ENCODE measurements around the gene UGT1A4. TPM values are rescaled to one million over a fixed set of nuclear protein-coding genes. Genes with fewer than 3 reads are reported as not detected.

UGT1A4 gene
- total and polyA plus RNA-seq, 2 of the 8 experiments (the other 6 are each of a cell fraction or from before 2014, with no cell fraction given): not detected

DNA sequence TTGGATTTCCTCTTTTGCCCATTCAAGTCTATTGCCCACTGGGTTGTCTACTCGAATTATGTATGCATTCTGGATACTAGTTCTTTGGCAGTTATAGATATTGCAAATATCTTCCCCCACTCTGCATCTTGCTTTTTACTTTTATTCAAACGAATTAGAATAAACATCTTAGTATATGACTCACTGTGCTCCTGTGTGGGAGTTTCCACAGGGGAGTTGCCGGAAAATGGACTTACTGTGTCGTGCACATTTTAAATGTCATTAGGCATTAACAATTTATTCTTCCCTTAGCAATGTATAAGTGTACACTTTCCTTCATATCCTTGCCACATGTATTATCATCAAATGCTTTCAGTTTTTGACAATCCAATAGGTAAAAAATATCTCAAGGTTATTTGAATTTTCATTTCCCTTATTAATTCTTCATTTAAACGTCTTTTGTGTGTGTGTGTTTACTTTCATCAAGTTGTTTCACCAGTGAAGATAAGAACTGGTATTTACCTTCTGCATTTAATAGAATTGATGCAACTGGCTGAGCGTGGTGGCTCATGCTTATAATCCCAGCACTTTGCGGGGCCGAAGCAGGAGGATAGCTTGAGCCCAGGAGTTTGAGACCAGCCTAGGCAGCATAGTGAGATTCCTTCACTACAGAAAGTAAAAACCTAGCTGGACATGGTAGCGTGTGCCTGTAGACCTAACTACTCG, 10.4 kb upstream of the UGT1A4 start:
- Histone ChIP-seq H2BK5ac (ENCODE audit: low read depth, low read length) (no peak overlapping the region), H3K23me2 (ENCODE audit: low read depth, low read length) (no peaks in the 10 kb centered on the region), H3K18ac (ENCODE audit: extremely low read depth, low read length) (no peak overlapping the region), H3K9me3 (ENCODE audit: insufficient read depth in 2 of 2, low read depth in 1 of 2, low read length in 1 of 2) (no peaks in the 10 kb centered on the region), H3K79me1 (ENCODE audit: low read depth, low read length) (no peaks in the 10 kb centered on the region), H3K14ac (ENCODE audit: insufficient read length) (no peak overlapping the region), H4K20me1 (replicated peaks in 1 of 2; ENCODE audit: control insufficient read depth in 1 of 2, insufficient read depth in 2 of 2, low read length in 2 of 2) (no peaks in the 10 kb centered on the region), H3K27me3 (replicated peaks in 1 of 4; ENCODE audit: control insufficient read depth in 3 of 4, extremely low read depth in 1 of 4, insufficient read depth in 3 of 4, low read length in 3 of 4) (peaks cover 0 to 1% (median 0%) of the 10 kb centered on the region in 4 experiments; a peak in 1 of 7 replicates), H3K9ac (replicated peaks in 1 of 4; ENCODE audit: extremely low read depth in 1 of 4, low read depth in 3 of 4, low read length in 3 of 4) (no peak overlapping the region), H2BK12ac (ENCODE audit: low read depth, low read length) (no peak overlapping the region), H2BK20ac (ENCODE audit: low read length) (no peak overlapping the region), H3K36me3 (ENCODE audit: control insufficient read depth in 2 of 4, insufficient read depth in 4 of 4, low read length in 3 of 4) (no peaks in the 10 kb centered on the region), H2BK15ac (ENCODE audit: low read length) (no peak overlapping the region), H3K56ac (replicated peaks; ENCODE audit: insufficient read length, low read depth, low read length) (no peak overlapping the region), H4K5ac (ENCODE audit: insufficient read length, low read depth, low read length) (no peak overlapping the region), H3K27ac (ENCODE audit: low read depth, low read length) (no peak overlapping the region), H3K79me2 (ENCODE audit: control insufficient read depth in 1 of 2, insufficient read depth in 2 of 2, low read length in 2 of 2) (no peaks in the 10 kb centered on the region), H4K91ac (replicated peaks; ENCODE audit: insufficient read length, low read length) (no peak overlapping the region), H3K4me3 (ENCODE audit: extremely low read depth in 1 of 4, insufficient read depth in 2 of 4, low read depth in 3 of 4, low read length in 4 of 4) (no peak overlapping the region), H3K23ac (ENCODE audit: insufficient read length) (no peak overlapping the region), H2AFZ (ENCODE audit: low read length) (no peak overlapping the region), H3K4ac (replicated peaks; ENCODE audit: insufficient read length, low read depth, low read length) (no peak overlapping the region), H2BK120ac (replicated peaks; ENCODE audit: low read depth, low read length) (no peak overlapping the region), H3K4me1 (replicated peaks in 1 of 4; ENCODE audit: control insufficient read depth in 3 of 4, insufficient read depth in 4 of 4, low read length in 3 of 4) (no peaks in the 10 kb centered on the region), H2AK5ac (ENCODE audit: low read depth, low read length) (no peak overlapping the region), H3K4me2 (ENCODE audit: insufficient read depth in 1 of 2, low read depth in 2 of 2, low read length in 2 of 2) (no peak overlapping the region), H4K8ac (ENCODE audit: extremely low read depth, insufficient read depth, low read length) (no peak overlapping the region)
- TF ChIP-seq ZNF274 (IDR thresholded peaks at IDR 0.05; ENCODE audit: borderline replicate concordance, extremely low read depth, low read length): no peak
- no peak for TF ChIP-seq CHD2 (IDR thresholded peaks at IDR 0.05; ENCODE audit: low read length)
- TF ChIP-seq KDM5A (IDR thresholded peaks at IDR 0.05; ENCODE audit: low read length): no peak
- POLR2A ChIA-PET (ENCODE audit: partially characterized antibody): interaction anchor here (0.7 kb wide), 1 partner anchor 780 kb away, joined by 3 read pairs; no protein-coding TSS in a partner anchor
- DNase-seq (ENCODE audit: low read depth in 1 of 2, low spot score in 2 of 2) (no peak), FAIRE-seq (no peak)
- CTCF ChIA-PET (ENCODE audit: partially characterized antibody): interaction anchor here (0.6 kb wide), 1 partner anchor 11 kb away, joined by 5 read pairs; no protein-coding TSS in a partner anchor
- WGBS, 2 experiments (ENCODE audit: extremely low coverage in 1 of 2, insufficient coverage in 1 of 2, insufficient read length in 1 of 2, insufficient replicate concordance in 2 of 2, low coverage in 1 of 2, low lambda C conversion rate in 2 of 2, missing lambda C conversion rate in 1 of 2): 93% methylated on average over 10 of the region's 10 CpGs; no CpG with 5 or more reads in 1 of the 2 experiments
